Measurements from ENCODE around the gene WDR37.
"Not testable (repeated sequence)": the region's sequence is repeated elsewhere in the genome, so short reads cannot be mapped to it uniquely, and the experiment has no call there.

Gene WDR37, protein sequence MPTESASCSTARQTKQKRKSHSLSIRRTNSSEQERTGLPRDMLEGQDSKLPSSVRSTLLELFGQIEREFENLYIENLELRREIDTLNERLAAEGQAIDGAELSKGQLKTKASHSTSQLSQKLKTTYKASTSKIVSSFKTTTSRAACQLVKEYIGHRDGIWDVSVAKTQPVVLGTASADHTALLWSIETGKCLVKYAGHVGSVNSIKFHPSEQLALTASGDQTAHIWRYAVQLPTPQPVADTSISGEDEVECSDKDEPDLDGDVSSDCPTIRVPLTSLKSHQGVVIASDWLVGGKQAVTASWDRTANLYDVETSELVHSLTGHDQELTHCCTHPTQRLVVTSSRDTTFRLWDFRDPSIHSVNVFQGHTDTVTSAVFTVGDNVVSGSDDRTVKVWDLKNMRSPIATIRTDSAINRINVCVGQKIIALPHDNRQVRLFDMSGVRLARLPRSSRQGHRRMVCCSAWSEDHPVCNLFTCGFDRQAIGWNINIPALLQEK

DNA sequence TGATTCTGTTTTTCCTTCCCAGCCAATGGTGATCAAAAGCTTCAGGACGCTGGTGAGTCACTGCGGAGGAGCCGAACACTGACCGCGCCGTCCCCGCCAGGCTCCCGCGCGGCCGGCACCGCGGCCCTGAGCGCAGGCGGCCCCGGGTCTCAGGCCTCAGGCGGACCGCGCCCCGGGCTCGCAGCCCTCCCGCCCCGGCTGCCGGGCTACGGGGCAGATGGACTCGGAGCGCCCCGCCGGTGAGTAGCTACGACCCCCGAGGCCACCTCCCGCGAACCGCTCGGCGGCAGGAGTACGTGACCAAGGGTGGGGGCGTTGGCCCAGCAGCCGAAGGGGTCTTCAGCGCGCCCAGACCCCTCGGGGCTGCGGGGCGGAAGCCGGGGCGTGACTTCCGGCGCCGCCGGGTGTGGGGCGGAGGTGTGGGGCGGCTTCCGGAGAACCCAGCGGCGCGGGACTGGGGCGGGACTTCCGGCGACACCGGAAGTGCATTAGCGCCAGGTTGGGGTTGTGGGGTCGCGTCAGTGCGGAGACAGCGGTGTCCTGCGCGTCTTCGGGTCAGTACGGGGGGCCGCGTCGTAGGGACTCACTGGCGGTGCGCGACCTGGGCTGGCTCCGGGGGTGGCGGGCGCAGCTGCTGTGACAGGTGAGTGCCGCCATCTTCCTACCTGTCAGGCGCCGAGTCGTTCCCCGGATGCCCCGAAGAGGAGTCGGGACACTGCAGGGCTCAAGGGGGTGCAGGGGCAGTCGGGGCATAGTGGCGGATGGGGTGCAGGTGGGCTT lies at the start of gene WDR37:
Gene WDR37 (plus strand): TSS at position 60 of the 780 bp plus-strand sequence. CDS start 15,771 bp downstream, outside the sequence.
- DNase-seq (ENCODE audit: low spot score): peak; percentile 96

DNA sequence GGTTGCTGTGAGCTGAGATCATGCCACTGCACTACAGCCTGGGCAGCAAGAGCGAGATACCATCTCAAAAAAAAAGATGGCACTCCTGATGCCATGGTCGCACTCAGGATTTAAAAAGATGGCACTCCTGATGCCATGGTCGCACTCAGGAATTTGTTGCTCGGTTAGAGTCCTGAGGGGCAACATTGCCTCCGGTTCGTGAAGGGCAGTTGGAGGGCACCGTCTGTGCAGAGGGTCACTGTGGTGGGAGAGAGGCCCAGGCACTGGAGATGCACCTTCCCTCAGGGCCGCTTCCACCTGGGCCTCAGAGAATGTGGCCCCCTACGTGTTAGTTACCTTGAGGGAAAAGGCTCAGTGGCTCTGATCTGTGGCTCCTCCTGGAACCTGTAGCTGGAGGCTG lies 49.6 kb upstream of the WDR37 start:
- no peak for DNase-seq (ENCODE audit: low spot score)

DNA sequence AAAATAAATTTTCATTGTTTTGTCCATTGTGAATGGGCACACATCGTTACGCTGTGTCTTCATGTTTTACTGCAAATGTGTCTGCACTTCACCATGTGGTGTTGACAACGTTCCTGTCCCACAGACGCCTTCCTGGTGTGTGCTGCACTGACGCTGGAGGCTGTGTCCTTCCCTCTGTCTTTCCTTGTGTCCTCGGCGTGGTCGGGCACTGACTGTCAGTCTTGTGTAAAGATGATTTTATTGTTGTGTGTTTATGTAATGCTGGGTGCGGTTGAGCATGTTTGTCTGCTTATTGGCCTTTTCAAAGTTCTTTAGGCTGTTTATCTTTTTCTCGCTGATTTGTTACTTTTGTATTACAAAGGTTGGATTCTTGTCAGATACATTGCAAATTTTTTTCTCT lies 48.6 kb upstream of the WDR37 start:
- DNase-seq (ENCODE audit: low spot score): no peak

DNA sequence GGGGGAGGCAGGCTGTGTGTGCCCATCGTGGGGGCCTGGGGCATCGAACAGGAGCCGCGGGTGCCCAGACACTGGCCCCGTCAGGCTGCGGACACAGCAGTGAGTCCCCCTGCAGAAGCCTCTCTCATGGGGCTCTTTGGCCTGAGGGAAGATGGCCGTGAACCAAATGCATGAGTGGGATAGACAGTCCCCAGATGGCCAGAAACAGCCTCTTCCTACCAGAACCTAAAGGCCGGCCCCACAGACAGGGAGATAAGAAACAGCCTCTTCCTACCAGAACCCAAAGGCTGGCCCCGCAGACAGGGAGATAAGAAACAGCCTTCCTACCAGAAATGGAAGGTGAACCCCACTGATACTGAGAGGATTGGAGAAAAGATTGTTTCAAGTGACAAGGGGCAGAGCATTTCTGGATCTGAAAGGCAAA lies 47.1 kb upstream of the WDR37 start:
- DNase-seq (ENCODE audit: low spot score): no peak

DNA sequence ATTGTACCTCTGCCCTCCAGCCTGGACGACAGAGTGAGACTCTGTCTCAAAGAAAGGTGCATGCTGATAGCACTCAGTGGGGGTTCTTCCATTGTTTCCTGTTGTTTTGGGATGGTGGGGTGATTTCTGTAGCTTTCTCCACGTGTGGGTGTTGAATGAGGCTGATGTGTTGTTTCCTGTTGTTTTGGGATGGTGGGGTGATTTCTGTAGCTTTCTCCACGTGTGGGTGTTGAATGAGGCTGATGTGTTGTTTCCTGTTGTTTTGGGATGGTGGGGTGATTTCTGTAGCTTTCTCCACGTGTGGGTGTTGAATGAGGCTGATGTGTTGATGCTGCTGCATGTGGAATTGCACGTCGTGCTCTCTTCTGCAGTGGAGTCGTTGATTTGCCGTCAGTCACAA lies 46.2 kb upstream of the WDR37 start:
- DNase-seq (ENCODE audit: low spot score): not testable (repeated sequence)

DNA sequence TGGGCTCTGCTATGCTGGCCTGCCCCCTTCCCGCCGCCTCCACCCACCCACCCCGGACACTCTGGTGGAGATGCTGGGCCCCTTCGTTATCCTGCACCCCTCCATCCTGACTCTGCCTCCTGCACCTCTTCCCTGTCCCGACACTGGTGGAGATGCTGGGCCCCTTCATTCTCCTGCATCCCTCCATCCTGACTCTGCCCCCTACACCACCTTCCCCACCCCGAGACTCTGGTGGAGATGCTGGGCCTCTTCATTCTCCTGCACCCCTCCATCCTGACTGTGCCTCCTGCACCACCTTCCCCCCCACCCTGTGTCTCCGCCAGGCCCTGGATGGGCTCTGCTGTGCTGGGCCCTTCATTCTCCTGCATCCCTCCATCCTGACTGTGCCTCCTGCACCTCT lies 45.5 kb upstream of the WDR37 start:
- no peak for DNase-seq (ENCODE audit: low spot score)

DNA sequence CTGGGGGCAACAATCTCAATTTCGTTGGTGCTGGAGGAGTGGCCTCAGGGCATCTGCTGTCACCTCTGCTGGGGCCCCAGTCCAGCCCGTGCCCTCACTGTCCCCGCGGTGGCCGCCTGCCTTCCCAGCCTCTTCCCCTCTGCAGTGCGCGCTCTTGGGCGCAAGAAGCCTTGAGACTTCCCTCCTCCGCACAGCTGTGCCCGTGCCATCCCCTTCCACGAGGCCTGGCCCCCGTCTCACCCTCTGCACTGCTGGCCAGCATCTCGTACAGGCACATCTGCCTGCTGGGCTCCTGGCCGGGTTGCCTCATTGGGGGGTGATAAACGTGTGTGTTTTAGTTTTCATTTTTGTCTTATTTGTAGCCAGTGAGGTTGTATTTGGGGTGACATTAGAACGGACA lies 44.5 kb upstream of the WDR37 start:
- no peak for DNase-seq (ENCODE audit: low spot score)

DNA sequence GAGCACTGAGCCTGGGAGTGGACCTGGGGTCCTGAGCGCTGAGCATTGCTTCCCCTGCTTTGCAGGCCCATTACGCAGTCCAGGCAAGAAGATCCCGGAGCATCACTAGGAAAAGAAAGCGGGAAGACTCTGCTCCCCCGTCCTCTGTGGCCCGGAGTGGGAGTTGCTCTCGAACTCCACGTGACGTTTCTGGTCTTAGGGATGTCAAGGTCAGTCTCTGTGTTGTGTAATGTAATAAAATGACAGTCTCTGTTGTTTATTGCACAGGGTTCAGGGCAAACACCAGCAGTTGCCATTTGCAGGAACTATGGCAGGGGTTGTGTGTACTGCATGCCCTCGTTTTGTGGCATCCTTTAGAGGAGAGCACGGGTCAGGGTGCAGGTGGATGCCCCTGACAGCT lies 40.5 kb upstream of the WDR37 start:
- DNase-seq (ENCODE audit: low spot score): no peak

DNA sequence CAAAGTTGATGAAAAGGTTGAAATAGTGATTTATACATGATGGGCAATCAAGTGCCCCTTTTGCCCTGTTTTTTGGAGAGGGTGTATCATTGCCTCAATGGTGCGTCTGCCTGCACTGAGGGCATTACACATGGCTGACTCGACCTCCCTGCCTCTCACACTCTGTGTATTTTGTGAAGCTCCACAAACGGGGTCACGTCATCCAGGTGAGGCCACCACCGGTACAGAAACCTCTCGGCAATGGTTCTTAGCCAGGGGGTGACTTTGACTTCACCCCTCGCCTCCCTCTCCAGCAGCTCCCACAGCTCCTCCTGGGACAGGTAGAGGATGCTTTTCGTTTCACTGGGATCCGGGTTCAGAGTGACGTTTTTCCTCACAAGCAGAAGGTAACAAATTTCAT lies 36.8 kb upstream of the WDR37 start:
- no peak for DNase-seq (ENCODE audit: low spot score)

DNA sequence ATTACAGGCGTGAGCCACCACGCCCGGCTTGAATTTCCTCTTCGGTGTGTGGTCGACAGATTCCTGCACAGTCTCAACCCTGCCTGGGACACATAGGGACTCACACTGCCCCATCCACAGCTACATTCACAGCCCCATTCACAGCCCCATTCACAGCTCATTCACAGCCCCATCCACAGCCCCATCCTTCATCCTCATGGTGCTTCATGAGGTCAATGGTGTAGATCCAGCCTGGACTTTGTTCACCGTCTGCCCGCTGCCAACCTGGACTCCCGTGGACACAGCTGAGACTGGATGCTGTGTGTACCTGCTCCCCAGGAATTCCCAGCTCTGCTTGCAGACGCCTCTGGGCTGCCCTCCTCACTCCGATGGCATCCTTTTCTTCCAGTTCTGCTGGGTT lies 35.7 kb upstream of the WDR37 start:
- DNase-seq (ENCODE audit: low spot score): no peak

DNA sequence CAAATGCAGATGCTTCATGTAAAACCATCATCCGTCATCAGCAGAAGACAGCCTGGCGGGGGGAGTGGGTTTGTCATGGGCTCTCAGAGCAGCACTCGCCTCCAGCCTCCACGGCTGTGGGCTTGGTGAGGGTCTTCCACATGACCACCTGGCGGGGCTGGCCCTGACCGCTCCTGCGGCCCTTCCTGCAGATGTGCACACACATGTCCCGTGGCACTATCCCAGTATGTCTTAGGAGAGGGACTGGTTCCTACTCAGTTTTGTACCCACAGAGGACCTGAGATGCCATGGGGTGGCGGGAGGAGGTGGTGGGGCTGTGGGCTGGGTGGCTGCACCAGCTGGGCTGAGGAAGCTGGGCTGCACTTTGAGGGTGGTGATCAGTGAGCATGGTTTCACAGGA lies 35.2 kb upstream of the WDR37 start:
- DNase-seq (ENCODE audit: low spot score): no peak

DNA sequence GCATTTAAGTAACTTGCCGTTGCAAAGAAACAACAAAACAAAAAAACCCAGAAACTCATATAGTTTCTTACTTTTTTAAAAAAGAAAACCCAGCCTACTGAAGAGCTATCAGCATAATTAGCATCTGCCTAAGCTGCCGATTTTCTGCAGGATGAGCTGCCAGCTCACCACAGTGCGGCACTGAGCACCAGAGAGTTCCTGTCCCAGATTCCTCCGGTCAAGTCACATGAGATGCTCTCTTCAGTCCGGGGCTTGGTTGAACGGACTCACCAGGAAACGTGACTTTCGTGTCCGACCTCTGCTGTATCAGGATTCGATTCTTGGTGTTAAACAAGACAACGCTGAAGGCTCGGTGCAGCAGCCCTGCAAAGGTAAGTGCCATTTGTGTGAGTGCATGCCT lies 33.8 kb upstream of the WDR37 start:
- no peak for DNase-seq (ENCODE audit: low spot score)

DNA sequence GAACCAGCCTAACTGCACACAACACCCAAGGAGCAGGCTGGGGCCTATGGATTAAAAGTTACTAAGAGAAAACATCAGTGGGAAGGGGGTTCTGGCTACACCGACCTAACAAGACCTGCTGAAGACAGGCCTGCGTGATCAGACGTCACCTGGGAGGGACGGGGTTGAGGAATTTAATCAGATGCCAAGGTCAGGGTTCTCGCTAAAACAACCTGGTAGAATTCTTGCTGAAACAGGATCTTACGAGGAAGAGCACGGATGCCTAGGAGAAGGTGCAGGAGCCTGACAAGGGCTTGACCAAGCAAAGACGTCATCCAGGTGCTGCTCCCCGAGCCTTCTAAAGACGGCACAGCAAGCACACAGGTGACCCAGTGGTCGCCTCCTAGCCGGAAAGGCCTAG lies 32.1 kb upstream of the WDR37 start:
- no peak for DNase-seq (ENCODE audit: low spot score)

DNA sequence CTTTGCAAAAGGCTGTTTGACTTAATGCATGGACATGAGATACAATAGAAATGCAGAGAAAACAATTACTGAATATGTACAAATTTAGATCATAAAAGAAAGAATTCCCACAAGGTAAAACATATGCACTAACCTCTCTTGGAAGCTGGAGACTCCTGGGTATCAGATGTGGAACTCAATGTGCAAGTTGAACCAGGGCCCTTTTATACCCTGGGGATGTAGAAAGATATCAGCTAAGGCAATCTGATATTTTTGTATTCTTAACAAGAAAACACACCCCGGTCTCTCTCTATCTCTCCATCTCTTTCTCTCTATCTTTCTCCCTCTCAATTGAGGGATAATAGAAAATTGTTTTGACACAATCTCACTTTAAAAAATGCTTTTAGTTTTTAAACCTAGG lies 30.5 kb upstream of the WDR37 start, which contains the start of gene IDI2:
Gene IDI2 (minus strand): TSS at position 177 of the 400 bp plus-strand sequence. CDS start 1,136 bp downstream, outside the sequence.
- DNase-seq (ENCODE audit: low spot score): no peak

DNA sequence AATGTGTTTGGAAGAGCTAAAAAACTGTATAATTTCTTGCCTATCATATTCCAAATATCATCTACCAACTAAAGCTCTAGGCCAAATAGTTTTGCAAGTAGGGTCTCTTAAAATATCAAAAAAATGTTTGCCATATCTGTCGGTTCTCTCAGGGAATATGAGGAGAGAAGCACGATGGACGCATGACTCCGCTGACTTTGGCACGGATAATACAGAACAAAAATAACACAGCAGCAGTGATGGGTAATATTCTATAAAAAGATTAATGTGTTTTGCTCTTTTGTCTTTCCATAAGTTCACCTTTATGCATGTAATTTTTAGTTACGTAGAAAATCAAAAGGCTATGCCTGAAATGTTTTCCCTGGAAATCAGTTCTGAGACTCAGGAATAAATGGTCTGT lies 29.6 kb upstream of the WDR37 start:
- DNase-seq (ENCODE audit: low spot score): no peak

DNA sequence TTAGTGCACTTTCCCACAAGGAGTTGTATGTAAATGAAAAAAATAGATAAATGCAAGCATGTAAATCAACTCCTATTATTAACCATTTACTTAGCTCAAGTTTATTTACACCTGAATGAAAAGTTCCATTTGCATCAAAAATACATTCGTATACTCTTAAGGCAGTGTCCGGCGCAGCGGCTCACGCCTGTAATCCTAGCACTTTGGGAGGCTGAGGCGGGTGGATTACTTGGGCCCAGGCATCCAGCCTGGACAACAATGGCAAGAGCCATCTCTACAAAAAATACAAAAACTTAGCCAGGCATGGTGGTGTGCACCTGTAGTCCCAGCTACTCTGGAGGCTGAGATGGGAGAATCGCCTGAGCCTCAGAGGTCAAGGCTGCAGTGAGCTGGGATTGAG lies 26.3 kb upstream of the WDR37 start:
- no peak for DNase-seq (ENCODE audit: low spot score)

DNA sequence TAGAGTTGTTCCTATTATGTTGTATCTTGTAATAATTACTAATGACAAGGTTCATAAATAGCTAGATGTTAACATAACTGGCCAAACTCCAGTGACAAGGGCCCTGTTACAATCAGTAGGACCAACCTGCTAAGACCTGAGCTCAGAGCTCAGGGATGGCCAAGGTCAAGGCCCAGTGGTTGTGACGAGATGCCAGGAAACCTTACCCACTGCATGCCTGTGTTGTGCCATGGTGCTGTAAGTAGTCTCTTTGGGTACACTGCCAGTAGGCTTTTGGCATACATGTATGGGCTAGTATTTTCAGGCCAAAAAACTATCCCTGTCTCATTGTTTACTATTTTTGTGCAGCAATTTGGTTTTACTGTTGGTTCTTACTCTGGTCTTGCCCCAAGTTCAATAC lies 22.6 kb upstream of the WDR37 start:
- no peak for DNase-seq (ENCODE audit: low spot score)

DNA sequence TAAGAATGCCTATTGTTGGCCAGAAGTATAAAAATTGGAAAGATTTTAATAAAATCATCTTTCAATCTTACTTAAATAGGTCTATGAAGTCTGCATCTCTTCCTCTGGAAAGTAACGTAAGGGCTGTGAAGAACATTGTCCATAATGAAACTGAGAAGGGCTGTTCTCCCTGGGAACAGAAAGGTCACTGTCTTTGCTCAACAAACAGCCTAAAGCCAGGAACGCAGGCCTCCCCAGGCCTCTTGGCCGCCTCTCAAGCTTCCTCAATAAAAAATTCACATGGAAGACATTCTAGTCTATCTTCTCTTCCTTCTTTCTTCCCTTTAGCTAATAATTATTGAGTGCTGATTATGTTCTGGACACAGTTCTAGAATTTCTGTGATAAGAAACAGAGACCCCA lies 21.4 kb upstream of the WDR37 start:
- no peak for DNase-seq (ENCODE audit: low spot score)

DNA sequence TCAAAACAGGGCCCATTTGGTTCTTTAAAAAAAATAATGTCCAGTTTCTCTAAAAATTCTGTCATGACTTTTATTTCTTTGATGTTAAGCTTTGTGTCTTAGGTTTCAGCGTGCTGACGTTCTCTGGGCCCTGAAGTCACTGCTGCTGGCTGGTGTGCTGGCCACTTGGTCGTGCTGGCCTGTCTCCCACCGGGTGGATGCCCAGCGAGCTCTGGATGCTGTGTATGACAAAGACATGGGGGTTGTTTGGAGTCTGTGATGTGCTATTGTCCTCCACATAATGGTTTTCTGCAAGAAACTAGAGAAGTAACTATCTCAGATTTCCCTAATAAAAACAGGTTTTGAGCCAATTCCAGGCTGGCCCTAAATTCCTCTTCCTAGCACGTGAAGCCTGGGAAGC lies 21.0 kb upstream of the WDR37 start:
- no peak for DNase-seq (ENCODE audit: low spot score)

DNA sequence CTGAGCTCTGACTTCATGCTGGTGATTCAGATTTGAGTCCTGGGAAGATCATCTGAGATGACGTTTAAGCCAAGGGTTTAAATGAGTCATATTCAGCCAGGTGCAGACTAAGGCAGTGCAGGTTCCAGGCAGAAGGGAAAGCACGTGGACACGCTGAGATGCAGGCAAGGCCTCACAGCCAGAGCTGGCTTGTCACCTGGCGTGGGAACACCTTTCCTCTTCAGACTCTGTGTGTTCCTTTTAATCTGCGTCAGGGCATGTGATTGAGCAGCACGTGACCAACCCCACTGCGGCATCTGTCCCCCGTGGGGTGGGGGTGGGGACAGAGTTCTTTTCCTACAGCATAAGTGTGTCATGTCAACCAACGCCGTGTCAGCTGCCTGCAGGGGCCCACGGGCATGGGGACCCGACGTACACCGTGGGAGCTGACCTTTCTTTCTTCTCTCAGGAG lies 19.8 kb upstream of the WDR37 start:
- peak; percentile 63 for DNase-seq (ENCODE audit: low spot score)

DNA sequence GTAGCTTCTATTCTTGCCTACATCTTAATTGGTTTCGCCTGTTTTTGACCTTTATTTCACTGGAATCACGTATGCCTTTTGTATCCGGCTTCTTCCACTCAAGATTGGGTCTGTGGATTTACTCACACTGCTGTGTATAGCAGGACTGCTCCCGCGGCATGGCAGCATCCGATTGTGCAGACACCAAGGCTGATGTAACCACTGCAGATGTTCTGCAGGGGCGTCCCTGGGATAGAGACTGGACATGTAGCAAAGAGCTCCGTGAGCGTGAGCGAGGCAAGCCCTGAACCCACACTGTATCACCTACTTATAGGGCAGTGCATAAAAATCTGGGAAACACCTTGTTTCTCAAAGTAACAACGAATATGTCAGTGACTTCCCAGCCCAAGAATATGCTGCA lies 19.1 kb upstream of the WDR37 start:
- DNase-seq (ENCODE audit: low spot score): no peak

DNA sequence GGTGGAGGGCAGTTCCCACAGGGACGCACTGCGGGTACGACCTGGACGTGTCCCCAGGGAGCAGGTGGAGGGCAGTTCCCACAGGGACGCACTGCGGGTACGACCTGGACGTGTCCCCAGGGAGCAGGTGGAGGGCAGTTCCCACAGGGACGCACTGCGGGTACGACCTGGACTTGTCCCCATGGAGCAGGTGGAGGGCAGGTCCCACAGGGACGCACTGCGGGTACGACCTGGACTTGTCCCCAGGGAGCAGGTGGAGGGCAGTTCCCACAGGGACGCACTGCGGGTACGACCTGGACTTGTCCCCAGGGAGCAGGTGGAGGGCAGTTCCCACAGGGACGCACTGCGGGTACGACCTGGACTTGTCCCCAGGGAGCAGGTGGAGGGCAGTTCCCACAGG lies 17.4 kb upstream of the WDR37 start:
- DNase-seq (ENCODE audit: low spot score): not testable (repeated sequence)

DNA sequence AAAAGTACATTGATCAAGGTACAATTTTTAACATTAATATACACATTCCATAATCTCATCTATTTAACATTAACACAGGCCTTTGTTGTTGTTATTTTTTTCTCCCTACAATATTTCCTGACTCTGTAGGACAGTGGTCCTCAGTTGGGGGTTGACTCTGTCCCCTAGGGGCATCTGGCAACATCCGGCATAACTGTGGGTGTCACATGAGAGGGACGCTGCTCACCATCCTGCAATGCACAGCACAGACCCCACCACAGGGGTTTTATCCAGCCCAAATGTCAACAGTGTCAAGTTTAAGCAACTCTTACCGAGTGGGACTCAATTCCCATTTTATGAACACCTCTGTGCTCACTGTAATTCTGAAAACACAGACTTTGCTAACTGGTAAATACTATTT lies 16.1 kb upstream of the WDR37 start:
- no peak for DNase-seq (ENCODE audit: low spot score)

All from RKO (cell line).